Neural progenitor cell (in vitro differentiated cells): ENCODE results near the gene FMNL2. TPM values are rescaled to one million over a fixed set of nuclear protein-coding genes. Genes with fewer than 3 reads are reported as not detected.

Experiments used
- DNase-seq: peaks from one replicate; pipeline ENCODE4 v3.0.0-alpha.2; 2016; ENCODE audit warnings: low spot score
- H2AFZ ChIP-seq: fragments of 200-600 bp; sonication (generic); replicated peaks from 2 replicates; pipeline ENCODE4 v1.6.1; 2016; ENCODE audit warnings: antibody characterized with exemption
- H3F3A ChIP-seq: fragments of 200-600 bp; sonication (generic); 2 replicates; pipeline ENCODE4 v1.6.1; 2016; ENCODE audit warnings: antibody characterized with exemption, low read depth
- H3K27ac ChIP-seq: fragments of 200-600 bp; sonication (generic); 2 replicates; pipeline ENCODE4 v1.5.1; 2016; ENCODE audit warnings: mild to moderate bottlenecking
- H3K27me3 ChIP-seq: fragments of 200-600 bp; sonication (generic); 2 replicates; pipeline ENCODE4 v1.6.1; 2016; ENCODE audit warnings: mild to moderate bottlenecking, moderate library complexity
- H3K36me3 ChIP-seq: fragments of 200-600 bp; sonication (generic); 2 replicates; pipeline ENCODE4 v1.5.1; 2016
- H3K4me1 ChIP-seq: fragments of 200-600 bp; sonication (generic); 2 replicates; pipeline ENCODE4 v1.6.1; 2016; ENCODE audit warnings: mixed run types
- H3K4me2 ChIP-seq: fragments of 200-600 bp; sonication (generic); 2 replicates; pipeline ENCODE4 v1.6.1; 2016
- H3K4me3 ChIP-seq: fragments of 200-600 bp; sonication (generic); 2 replicates; pipeline ENCODE4 v1.5.1; 2016
- H3K79me2 ChIP-seq: fragments of 200-600 bp; sonication (generic); 2 replicates; pipeline ENCODE4 v1.6.1; 2016; ENCODE audit warnings: low read depth
- H3K9ac ChIP-seq: fragments of 200-600 bp; sonication (generic); 2 replicates; pipeline ENCODE4 v1.6.1; 2016
- H3K9me3 ChIP-seq: fragments of 200-600 bp; sonication (generic); 2 replicates; pipeline ENCODE4 v1.5.1; 2016; ENCODE audit warnings: low read depth
- H4K20me1 ChIP-seq: fragments of 200-600 bp; sonication (generic); 2 replicates; pipeline ENCODE4 v1.6.1; 2016; ENCODE audit warnings: low read depth
- H3K27ac Mint-ChIP-seq: 3 replicates; pipeline ENCODE4 v1.8.0; 2021; ENCODE audit warnings: mixed read lengths
- H3K27me3 Mint-ChIP-seq: 2 replicates; pipeline ENCODE4 v1.8.0; 2022; ENCODE audit warnings: low read depth, mild to moderate bottlenecking, inconsistent platforms, moderate library complexity, mixed read lengths; ENCODE audit not compliant: insufficient read depth
- H3K36me3 Mint-ChIP-seq: 3 replicates; pipeline ENCODE4 v1.8.0; 2021; ENCODE audit warnings: mixed read lengths
- H3K4me1 Mint-ChIP-seq: 3 replicates; pipeline ENCODE4 v1.8.0; 2021; ENCODE audit warnings: mixed read lengths
- H3K4me3 Mint-ChIP-seq: 3 replicates; pipeline ENCODE4 v1.8.0; 2021; ENCODE audit warnings: mild to moderate bottlenecking, moderate library complexity, mixed read lengths
- H3K9me3 Mint-ChIP-seq: 3 replicates; pipeline ENCODE4 v1.8.0; 2020; ENCODE audit warnings: mixed read lengths
- EZH2 ChIP-seq: fragments of 200-600 bp; sonication (generic); IDR thresholded peaks from 2 replicates; pipeline ENCODE4 v1.6.1; 2017; ENCODE audit warnings: antibody characterized with exemption, mild to moderate bottlenecking, moderate library complexity
- EZH2phosphoT487 ChIP-seq: fragments of 200-600 bp; sonication (generic); IDR thresholded peaks from 2 replicates; pipeline ENCODE4 v1.6.1; 2017; ENCODE audit warnings: antibody characterized with exemption
- total RNA-seq: library from RNA; depleted of rRNA; stranded (reverse); fragments of >200 nt; gene quantifications from 2 replicates; pipeline ENCODE4 v1.2.3, GENCODE V29; 2015; ENCODE audit warnings: low replicate concordance
- TF ChIP-seq, protein P1 (sequence below): fragments of 200-600 bp; sonication (generic); IDR thresholded peaks from 2 replicates; pipeline ENCODE4 v1.5.1; 2017; ENCODE audit warnings: antibody characterized with exemption, mild to moderate bottlenecking

FMNL2 gene
- total RNA-seq, 1 donor from 2014 or later = 99.7 TPM

DNA sequence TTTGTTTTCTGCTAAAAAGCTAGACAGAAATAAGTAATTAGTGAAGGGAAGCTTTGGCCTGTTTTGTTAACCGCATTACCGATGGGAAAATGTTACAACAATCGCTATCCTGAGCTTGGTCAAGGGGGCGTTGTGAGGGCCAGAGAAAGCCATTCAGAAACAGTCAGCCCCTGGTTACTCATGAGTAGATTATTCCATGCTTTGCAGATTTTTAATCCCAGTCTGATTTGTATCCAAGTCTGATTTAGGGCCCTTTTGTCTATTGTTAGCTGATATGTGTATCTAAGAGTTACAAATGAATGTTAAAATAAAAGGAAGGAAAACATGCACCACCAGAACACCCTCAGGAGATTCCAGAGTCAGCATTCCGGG is 283.2 kb downstream of the FMNL2 start:
- no peaks in the 10 kb centered on the region for H3F3A ChIP-seq
- H3K27ac ChIP-seq = no peak overlapping the region
- no peak overlapping the region for H3K4me2 ChIP-seq
- Mint-ChIP-seq H3K4me3 (no peak overlapping the region), H3K36me3 (peaks cover 45% of the 10 kb centered on the region), H3K4me1 (no peaks in the 10 kb centered on the region), H3K27me3 (no peaks in the 10 kb centered on the region), H3K9me3 (no peaks in the 10 kb centered on the region), H3K27ac (no peak overlapping the region)
- H3K9ac ChIP-seq = no peak overlapping the region
- no peaks in the 10 kb centered on the region for H4K20me1 ChIP-seq
- no peak overlapping the region for H3K4me3 ChIP-seq
- no peaks in the 10 kb centered on the region for H3K4me1 ChIP-seq
- DNase-seq = no peak
- TF ChIP-seq EZH2phosphoT487 = no peak
- no peak for TF ChIP-seq EZH2
- TF ChIP-seq, protein P1, sequence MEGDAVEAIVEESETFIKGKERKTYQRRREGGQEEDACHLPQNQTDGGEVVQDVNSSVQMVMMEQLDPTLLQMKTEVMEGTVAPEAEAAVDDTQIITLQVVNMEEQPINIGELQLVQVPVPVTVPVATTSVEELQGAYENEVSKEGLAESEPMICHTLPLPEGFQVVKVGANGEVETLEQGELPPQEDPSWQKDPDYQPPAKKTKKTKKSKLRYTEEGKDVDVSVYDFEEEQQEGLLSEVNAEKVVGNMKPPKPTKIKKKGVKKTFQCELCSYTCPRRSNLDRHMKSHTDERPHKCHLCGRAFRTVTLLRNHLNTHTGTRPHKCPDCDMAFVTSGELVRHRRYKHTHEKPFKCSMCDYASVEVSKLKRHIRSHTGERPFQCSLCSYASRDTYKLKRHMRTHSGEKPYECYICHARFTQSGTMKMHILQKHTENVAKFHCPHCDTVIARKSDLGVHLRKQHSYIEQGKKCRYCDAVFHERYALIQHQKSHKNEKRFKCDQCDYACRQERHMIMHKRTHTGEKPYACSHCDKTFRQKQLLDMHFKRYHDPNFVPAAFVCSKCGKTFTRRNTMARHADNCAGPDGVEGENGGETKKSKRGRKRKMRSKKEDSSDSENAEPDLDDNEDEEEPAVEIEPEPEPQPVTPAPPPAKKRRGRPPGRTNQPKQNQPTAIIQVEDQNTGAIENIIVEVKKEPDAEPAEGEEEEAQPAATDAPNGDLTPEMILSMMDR = no peak
- no peaks in the 10 kb centered on the region for H3K79me2 ChIP-seq
- H3K9me3 ChIP-seq = no peaks in the 10 kb centered on the region
- H3K36me3 ChIP-seq = peaks cover 6% of the 10 kb centered on the region
- no peak overlapping the region for H2AFZ ChIP-seq
- H3K27me3 ChIP-seq = no peaks in the 10 kb centered on the region

- no peaks in the 10 kb centered on the region for H3K9me3 Mint-ChIP-seq
- no peak overlapping the region for H3K4me3 Mint-ChIP-seq
- no peak overlapping the region for H3K27ac Mint-ChIP-seq
- no peak for DNase-seq
- H3K27me3 ChIP-seq = no peaks in the 10 kb centered on the region
- H3F3A ChIP-seq = no peaks in the 10 kb centered on the region
- H3K36me3 Mint-ChIP-seq = peaks cover 48% of the 10 kb centered on the region
- no peaks in the 10 kb centered on the region for H3K79me2 ChIP-seq
- H3K27ac ChIP-seq = no peak overlapping the region
- no peaks in the 10 kb centered on the region for H3K9me3 ChIP-seq
- no peak overlapping the region for H3K4me2 ChIP-seq
- H3K4me1 Mint-ChIP-seq = no peaks in the 10 kb centered on the region
- H3K9ac ChIP-seq = no peak overlapping the region
- no peaks in the 10 kb centered on the region for H3K27me3 Mint-ChIP-seq
- H2AFZ ChIP-seq = no peak overlapping the region
- H3K36me3 ChIP-seq = peaks cover 6% of the 10 kb centered on the region
- H3K4me3 ChIP-seq = no peak overlapping the region
- H4K20me1 ChIP-seq = no peaks in the 10 kb centered on the region
- H3K4me1 ChIP-seq = no peaks in the 10 kb centered on the region
- TF ChIP-seq EZH2 (no peak), EZH2phosphoT487 (no peak)
- TF ChIP-seq, protein P1 = no peak
Measured at GRCh38 chr2:152620208-152620607, 285.2 kb downstream of the FMNL2 start.

DNA sequence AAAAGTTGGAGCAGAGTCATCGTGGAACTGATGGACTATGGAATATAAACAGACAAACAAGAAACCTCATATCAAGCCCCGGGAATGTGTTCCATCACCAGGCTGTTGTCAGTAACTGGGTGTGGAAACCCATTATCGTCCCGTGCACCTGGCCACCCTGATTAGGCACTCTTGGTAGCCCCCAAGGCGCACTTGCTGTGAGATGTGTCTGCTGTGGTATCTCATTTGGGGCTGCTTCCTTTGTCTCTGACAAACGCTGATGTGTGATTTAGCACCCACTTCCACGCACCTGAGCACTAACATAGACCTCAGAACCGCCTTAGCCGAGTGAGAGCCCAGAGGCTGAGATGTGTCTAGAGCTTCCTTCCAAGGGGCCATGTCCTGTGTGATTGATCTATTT is 286.0 kb downstream of the FMNL2 start:
- Histone ChIP-seq H4K20me1 (no peaks in the 10 kb centered on the region), H3K9ac (no peak overlapping the region), H3K4me3 (no peak overlapping the region), H3K36me3 (peaks cover 6% of the 10 kb centered on the region), H3K4me2 (no peak overlapping the region), H3K4me1 (no peaks in the 10 kb centered on the region), H3K79me2 (no peaks in the 10 kb centered on the region), H3K9me3 (no peaks in the 10 kb centered on the region), H3K27me3 (no peaks in the 10 kb centered on the region), H3F3A (no peaks in the 10 kb centered on the region), H3K27ac (no peak overlapping the region), H2AFZ (no peak overlapping the region)
- Mint-ChIP-seq H3K36me3 (peaks cover 51% of the 10 kb centered on the region), H3K27ac (no peak overlapping the region), H3K4me3 (no peak overlapping the region), H3K9me3 (no peaks in the 10 kb centered on the region), H3K4me1 (no peaks in the 10 kb centered on the region), H3K27me3 (no peaks in the 10 kb centered on the region)
- DNase-seq = no peak
- TF ChIP-seq, protein P1 = no peak
- TF ChIP-seq EZH2phosphoT487 (no peak), EZH2 (no peak)

DNA sequence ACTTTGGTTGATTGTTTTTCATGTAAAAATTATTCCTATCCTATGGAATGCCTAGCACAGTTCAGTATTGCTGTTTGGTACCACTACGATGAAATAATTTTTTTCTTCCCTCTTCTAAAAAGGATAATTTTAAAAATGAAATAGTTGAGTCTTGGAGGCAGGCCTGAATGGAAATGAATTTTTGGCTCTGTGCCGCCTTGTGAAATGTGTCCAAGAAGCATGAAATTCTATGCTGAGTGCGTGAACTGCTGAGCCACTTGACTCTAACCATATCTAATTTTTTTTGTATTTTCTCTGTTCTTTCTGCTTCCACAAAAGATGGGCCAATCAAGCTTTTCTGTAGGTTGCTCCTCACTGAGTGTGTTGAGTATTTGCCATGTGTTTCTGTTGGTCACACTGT is 287.2 kb downstream of the FMNL2 start:
- TF ChIP-seq, protein P1 = no peak
- TF ChIP-seq EZH2phosphoT487 (no peak), EZH2 (no peak)
- Histone ChIP-seq H3K79me2 (no peaks in the 10 kb centered on the region), H3K4me3 (no peak overlapping the region), H4K20me1 (no peaks in the 10 kb centered on the region), H3K9me3 (no peaks in the 10 kb centered on the region), H3K4me1 (no peaks in the 10 kb centered on the region), H3F3A (no peaks in the 10 kb centered on the region), H3K27ac (no peak overlapping the region), H2AFZ (no peak overlapping the region), H3K36me3 (peaks cover 6% of the 10 kb centered on the region), H3K9ac (no peak overlapping the region), H3K27me3 (no peaks in the 10 kb centered on the region), H3K4me2 (no peak overlapping the region)
- no peak overlapping the region for H3K4me3 Mint-ChIP-seq
- no peaks in the 10 kb centered on the region for H3K27me3 Mint-ChIP-seq
- no peak for DNase-seq
- no peaks in the 10 kb centered on the region for H3K9me3 Mint-ChIP-seq
- H3K27ac Mint-ChIP-seq = no peak overlapping the region
- H3K4me1 Mint-ChIP-seq = no peaks in the 10 kb centered on the region
- peaks cover 48% of the 10 kb centered on the region for H3K36me3 Mint-ChIP-seq
